ENCODE data around the gene VSNL1.

Gene VSNL1

GRCh38 chr2:17615728-17616351, 75.3 kb downstream of the VSNL1 start:
- TF ChIP-seq CTCF (IDR thresholded peaks at IDR 0.05; ENCODE audit: insufficient read depth, low read depth, low read length, missing control alignments): no peak
- DNase-seq (ENCODE audit: low read depth): no peak
- H3K4me3 ChIP-seq (ENCODE audit: low read depth, low read length): no peak overlapping the region

DNA sequence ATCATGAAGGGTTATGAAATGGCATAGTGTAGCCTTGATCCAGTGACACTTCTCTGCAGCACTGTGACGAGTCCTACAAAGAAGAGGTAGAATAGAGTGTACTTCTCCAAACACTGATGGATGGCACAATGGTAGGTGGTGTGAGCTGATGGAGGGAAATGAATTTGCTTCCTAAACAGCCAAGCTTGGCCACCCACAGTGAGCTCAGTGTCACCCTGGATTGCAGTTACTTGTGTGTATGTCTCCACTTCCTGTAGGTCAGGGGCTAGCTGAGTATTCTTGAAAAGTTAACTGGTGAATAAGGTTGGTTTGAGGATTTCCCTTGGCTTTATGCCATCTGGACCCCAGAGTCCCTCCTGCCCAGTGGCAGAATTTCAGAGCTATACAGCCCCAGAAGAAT, 75.9 kb downstream of the VSNL1 start:
- no peak overlapping the region for H3K4me3 ChIP-seq (ENCODE audit: low read depth, low read length)
- DNase-seq (ENCODE audit: low read depth): no peak

DNA sequence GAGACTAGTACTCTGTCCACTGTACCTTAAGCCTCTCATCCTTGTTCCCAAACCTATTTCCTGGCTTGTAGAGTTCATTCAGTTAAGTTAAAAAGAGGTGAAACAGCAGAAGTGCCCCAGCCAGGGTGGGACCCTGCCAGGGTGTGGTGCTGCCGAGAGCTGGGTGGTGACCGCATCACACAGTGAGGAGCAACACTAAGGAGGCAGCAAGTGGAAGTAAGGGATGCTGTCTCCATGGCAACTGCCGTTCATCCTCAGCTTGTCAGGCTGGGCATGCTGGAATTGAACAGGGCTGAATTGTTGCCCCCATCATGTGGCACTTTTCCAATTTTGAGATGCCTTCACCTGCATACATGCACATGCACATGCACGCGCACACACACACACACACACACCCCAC, 77.0 kb downstream of the VSNL1 start:
- TF ChIP-seq CTCF (IDR thresholded peaks at IDR 0.05; ENCODE audit: insufficient read depth, low read depth, low read length, missing control alignments): no peak
- H3K4me3 ChIP-seq (ENCODE audit: low read depth, low read length): no peak overlapping the region
- no peak for DNase-seq (ENCODE audit: low read depth)

More for the DNA sequence above, 75.9 kb downstream of the VSNL1 start:
- no peak for TF ChIP-seq CTCF (IDR thresholded peaks at IDR 0.05; ENCODE audit: insufficient read depth, low read depth, low read length, missing control alignments)

DNA sequence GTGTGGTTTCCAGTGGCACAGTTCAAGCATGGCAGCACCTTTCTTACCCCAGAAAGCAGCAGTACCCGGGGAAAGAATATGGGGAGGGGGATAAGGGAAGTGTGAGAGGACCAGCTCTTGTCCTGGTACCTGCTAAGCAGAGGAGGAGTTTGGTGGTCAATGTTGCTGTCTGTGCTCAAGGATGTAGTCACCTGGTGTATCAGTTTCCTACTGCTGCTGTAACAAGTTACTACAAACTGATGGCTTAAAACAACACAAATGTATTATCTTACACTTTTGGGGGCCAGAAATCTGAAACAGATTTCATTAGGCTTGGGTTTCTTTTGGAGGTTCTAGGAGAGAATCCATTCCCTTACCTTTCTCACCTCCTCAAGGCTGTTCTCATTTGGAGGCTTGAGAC, 77.5 kb downstream of the VSNL1 start:
- no peak overlapping the region for H3K4me3 ChIP-seq (ENCODE audit: low read depth, low read length)
- no peak for TF ChIP-seq CTCF (IDR thresholded peaks at IDR 0.05; ENCODE audit: insufficient read depth, low read depth, low read length, missing control alignments)
- DNase-seq (ENCODE audit: low read depth): no peak

DNA sequence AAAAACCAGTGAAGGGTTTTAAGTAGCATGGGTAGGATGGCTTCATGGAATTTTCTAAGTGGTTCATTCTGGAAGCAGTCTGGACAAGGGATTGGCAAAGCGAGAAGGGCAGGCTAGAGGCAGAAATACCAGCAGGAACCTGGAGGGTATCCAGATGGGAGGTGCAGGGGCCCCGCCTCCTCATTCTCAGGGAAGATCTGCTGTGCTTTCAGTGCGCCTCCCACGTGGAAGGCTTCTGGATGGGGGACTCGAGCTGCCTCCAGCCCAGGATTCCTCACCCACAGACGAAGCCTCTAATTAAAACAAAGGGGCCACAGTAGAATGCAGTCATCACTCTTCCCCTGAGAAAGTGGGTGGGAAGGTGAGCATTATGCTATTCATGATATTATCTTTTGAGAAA, 79.8 kb downstream of the VSNL1 start:
- no peak for DNase-seq (ENCODE audit: low read depth)

DNA sequence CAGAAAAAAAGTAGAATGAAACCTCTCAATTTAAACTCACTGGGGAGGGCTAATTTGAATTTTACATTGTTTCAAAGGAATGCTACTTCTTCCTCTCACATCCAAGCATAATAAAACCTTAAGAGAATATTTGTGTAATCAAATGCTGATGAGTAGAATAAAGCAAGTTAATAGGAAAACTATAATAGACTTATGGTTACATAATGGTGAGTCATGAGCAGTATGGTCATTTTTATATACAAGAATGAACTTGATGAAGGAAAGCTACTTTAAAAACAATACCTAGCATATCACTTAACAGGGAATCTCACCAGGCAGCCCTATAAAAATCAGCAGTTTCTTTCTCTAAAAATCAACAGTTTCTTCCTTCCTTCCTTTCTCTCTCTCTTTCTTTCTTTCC, 80.3 kb downstream of the VSNL1 start:
- no peak for DNase-seq (ENCODE audit: low read depth)
- TF ChIP-seq CTCF (IDR thresholded peaks at IDR 0.05; ENCODE audit: insufficient read depth, low read depth, low read length, missing control alignments): no peak
- no peak overlapping the region for H3K4me3 ChIP-seq (ENCODE audit: low read depth, low read length)

More for the DNA sequence above, 79.8 kb downstream of the VSNL1 start:
- no peak for TF ChIP-seq CTCF (IDR thresholded peaks at IDR 0.05; ENCODE audit: insufficient read depth, low read depth, low read length, missing control alignments)
- no peak overlapping the region for H3K4me3 ChIP-seq (ENCODE audit: low read depth, low read length)

GRCh38 chr2:17621781-17622180, 81.3 kb downstream of the VSNL1 start:
- no peak for DNase-seq (ENCODE audit: low read depth)
- no peak for TF ChIP-seq CTCF (IDR thresholded peaks at IDR 0.05; ENCODE audit: insufficient read depth, low read depth, low read length, missing control alignments)
- no peak overlapping the region for H3K4me3 ChIP-seq (ENCODE audit: low read depth, low read length)

Measured in GM12865 (cell line).